ENCODE data around the gene ABI3BP.

ABI3BP gene

DNA sequence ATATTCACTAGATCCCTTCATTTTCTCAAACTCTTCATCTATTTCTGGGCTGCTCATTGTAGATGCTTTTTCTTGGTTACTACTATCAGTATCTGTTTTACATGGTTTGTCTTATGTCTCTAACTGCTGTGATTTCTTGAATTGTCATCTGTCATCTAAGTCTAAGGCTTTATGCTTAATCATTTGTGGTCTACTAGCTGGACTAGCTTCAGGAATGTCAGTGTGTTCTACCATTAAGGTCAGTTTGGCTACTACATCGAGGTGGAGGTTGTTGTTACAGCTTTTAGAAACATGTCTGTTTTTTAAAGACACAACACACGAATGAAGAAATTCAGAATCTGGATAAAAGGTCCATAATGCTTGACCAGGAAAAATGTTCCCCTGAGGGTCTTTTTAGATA, 82.2 kb downstream of the ABI3BP start:
- TF ChIP-seq, protein P1, sequence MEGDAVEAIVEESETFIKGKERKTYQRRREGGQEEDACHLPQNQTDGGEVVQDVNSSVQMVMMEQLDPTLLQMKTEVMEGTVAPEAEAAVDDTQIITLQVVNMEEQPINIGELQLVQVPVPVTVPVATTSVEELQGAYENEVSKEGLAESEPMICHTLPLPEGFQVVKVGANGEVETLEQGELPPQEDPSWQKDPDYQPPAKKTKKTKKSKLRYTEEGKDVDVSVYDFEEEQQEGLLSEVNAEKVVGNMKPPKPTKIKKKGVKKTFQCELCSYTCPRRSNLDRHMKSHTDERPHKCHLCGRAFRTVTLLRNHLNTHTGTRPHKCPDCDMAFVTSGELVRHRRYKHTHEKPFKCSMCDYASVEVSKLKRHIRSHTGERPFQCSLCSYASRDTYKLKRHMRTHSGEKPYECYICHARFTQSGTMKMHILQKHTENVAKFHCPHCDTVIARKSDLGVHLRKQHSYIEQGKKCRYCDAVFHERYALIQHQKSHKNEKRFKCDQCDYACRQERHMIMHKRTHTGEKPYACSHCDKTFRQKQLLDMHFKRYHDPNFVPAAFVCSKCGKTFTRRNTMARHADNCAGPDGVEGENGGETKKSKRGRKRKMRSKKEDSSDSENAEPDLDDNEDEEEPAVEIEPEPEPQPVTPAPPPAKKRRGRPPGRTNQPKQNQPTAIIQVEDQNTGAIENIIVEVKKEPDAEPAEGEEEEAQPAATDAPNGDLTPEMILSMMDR (IDR thresholded peaks at IDR 0.05; ENCODE audit: borderline replicate concordance, insufficient read depth, low read depth, low read length), result no peak
- H3K4me3 ChIP-seq (ENCODE audit: low read depth, low read length), result no peak overlapping the region

DNA sequence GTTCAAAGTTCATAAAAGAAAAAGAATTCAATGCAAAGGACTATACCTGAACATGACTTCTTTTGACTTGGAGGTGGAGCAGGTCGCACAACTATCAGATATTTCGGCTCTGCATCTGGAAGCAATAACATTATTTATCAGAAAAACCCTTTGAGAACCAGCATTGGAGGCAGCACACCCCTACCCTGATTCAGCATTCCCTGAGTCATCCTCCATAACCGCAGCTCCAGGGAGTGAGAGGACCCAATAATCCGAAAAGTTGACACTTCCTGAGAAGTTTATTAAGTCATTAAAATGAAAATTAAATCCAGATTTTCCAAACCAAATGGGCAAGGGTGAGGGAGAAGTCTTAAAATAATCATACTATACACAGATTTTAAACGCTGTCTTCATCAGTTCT, 90.6 kb downstream of the ABI3BP start:
- H3K4me3 ChIP-seq (ENCODE audit: low read depth, low read length), result no peak overlapping the region
- TF ChIP-seq, protein P1 (IDR thresholded peaks at IDR 0.05; ENCODE audit: borderline replicate concordance, insufficient read depth, low read depth, low read length), result no peak

DNA sequence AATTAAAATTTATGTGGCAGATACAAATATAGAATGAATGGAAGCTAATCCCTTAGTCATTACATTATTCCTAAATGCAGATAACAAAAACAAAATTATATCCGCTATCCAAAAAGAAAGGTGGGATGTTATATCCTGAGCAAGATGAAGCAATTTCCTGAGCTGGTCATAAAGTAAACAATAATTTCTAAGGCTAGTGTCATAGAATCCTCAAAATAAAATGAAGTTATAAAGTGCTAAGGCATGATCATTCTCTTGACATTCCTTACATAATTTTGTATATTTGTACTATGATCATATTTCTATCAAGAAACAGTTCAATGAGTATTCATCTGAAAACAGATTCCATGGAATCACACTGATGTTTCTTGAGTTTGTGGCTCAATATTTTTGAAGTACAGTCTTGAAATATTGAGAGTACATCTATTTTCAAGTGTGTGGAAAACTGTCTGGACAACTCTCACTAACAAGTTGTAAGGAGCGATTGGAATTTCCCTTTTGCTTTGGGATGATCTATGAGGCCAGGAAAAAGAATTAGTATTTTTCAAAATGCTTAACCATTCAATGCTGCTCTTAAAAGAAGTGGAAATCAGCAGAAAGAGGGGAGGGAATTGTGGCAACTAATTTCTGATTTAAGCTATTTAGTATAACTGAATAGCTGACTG, 92.4 kb downstream of the ABI3BP start:
- no peak overlapping the region for H3K4me3 ChIP-seq (ENCODE audit: low read depth, low read length)
- TF ChIP-seq, protein P1 (IDR thresholded peaks at IDR 0.05; ENCODE audit: borderline replicate concordance, insufficient read depth, low read depth, low read length), result no peak

DNA sequence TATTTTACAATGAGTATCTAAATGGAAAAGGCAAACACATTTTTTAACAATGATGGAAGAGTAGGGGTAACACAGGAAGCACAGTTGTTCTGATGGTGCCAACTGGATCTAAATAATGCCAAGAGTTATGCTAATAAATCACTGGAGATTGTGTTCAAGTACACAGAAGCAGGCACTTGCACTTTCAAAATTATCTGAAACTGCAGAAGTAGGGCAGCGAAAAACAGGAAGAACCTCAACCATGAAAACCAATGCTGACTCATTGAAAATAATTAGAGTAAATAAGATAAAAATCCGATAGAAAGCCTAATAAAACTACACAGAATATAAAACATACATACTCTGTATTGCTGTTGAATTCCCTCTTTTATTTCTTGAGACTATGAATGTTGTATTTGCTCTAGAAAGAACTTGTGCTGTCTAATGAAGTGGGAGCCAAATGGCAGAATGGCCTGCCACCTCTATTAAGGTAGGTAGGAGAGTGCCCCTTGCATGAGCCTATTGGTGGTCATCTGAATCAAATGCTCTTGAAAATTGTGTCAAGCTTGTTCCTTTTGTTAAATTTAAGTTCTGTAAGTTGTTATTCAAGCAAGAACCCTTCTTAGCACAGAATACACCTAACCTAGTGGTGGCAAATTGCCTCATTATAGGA, 93.7 kb downstream of the ABI3BP start:
- TF ChIP-seq, protein P1 (IDR thresholded peaks at IDR 0.05; ENCODE audit: borderline replicate concordance, insufficient read depth, low read depth, low read length), result no peak
- H3K4me3 ChIP-seq (ENCODE audit: low read depth, low read length), result no peak overlapping the region

DNA sequence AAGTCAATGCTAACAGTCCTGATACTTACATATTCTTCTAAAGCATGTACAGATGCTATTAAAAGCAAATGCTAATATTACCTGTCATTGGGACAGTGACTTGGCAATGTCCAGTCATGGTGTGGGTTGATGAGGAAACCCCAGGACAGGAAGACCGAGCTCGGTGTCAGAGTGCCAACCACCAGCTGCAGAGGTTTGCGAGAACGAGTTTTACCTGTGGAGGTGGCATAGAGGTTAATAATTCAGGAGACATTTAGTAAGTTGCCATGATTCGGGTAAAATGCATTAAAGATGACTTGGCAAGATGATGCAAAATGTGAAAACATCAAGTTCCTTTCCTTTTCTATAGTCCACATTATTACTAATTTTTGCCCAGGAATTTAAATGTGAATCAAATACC, 94.5 kb downstream of the ABI3BP start:
- TF ChIP-seq, protein P1 (IDR thresholded peaks at IDR 0.05; ENCODE audit: borderline replicate concordance, insufficient read depth, low read depth, low read length), result no peak
- H3K4me3 ChIP-seq (ENCODE audit: low read depth, low read length), result no peak overlapping the region

DNA sequence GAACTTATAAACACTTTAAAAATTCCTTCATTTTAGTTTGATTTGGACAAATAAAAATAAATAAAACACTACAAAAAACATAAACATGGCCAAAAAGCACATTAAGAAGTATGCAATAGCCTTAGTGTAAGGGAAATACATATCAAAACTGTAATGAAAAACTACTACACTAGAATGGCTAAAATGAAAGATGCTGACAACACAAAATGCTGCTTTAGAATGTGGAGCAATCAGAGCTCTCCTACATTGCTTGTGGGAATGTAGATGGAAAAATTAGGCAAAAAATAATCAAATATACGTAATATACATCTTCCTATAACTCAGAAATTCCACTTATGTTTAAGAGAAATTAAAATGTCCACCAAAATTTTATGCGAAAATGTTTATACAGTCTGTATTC, 96.2 kb downstream of the ABI3BP start:
- TF ChIP-seq, protein P1 (IDR thresholded peaks at IDR 0.05; ENCODE audit: borderline replicate concordance, insufficient read depth, low read depth, low read length), result no peak

DNA sequence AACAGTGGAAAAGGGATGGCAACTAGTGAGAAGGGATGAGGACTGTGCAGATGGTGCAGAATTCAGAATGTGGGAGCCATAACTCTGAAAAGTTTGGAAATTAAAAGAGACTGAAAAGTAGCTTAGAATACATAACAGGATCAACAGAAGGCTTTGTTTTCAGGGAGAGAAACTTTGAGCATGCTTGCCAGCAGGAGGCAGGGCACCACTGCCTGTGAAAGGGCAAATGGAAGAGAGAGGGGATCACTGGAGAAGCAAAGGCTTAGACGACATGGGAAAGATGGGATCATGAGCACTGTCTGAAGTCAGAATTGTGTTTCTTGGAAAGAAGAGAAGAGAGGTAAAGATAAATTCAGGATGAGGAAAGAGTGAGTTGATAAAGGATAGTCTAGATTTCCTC, 99.6 kb downstream of the ABI3BP start:
- TF ChIP-seq, protein P1 (IDR thresholded peaks at IDR 0.05; ENCODE audit: borderline replicate concordance, insufficient read depth, low read depth, low read length), result peak; percentile 9; the same call in 1 of the 2 replicates
- no peak overlapping the region for H3K4me3 ChIP-seq (ENCODE audit: low read depth, low read length)

More for the DNA sequence above, 96.2 kb downstream of the ABI3BP start:
- no peak overlapping the region for H3K4me3 ChIP-seq (ENCODE audit: low read depth, low read length)
